Suprapubic skin (tissue), 4 donors: ENCODE measurements around the gene COL4A1.

Experiments used
- EP300 ChIP-seq: sonication (generic); formaldehyde crosslinking; IDR thresholded peaks from one replicate; pipeline ENCODE4 v1.6.1; 2017; ENCODE audit warnings: antibody characterized with exemption
- POLR2A ChIP-seq, 2 donors: fragments of 450-650 bp; IDR thresholded peaks; one replicate each; pipeline ENCODE4 v1.6.1; 2017; ENCODE audit warnings: antibody characterized with exemption in 2 of 2, mild to moderate bottlenecking in 2 of 2, moderate library complexity in 2 of 2
- POLR2AphosphoS5 ChIP-seq, 3 donors: sonication (generic); formaldehyde crosslinking; IDR thresholded peaks; one replicate each; pipeline ENCODE4 v1.6.1; 2017; ENCODE audit warnings: antibody characterized with exemption in 3 of 3
- TF ChIP-seq, protein P1 (sequence below), 2 donors: fragments of 200-600 bp in 1 of 2; fragments of 450-650 bp in 1 of 2; sonication (generic) in 1 of 2; IDR thresholded peaks; one replicate each; pipeline ENCODE4 v1.5.1; 2016 to 2019; ENCODE audit warnings: antibody characterized with exemption in 2 of 2, mild to moderate bottlenecking in 1 of 2, moderate library complexity in 1 of 2

DNA sequence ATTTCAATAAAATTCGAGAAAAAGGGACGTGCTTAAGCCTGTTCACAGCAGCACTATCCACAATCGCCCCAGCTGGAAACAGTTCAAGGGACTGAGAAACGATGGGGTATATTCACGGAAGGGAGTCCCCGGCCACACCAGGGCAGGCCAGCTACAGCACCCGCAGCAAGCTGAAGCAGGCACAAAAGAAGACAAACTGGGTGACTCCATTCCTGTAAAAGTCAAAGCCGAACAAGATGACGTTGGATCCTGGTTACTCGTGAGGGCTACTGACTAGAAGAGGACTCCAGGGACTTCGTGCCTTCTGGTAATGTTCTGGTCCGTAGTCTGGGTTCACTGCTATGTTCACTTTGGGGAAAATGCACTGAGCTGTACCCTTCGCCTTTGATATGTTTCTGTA is 57.6 kb downstream of the COL4A1 start:
- TF ChIP-seq, protein P1, sequence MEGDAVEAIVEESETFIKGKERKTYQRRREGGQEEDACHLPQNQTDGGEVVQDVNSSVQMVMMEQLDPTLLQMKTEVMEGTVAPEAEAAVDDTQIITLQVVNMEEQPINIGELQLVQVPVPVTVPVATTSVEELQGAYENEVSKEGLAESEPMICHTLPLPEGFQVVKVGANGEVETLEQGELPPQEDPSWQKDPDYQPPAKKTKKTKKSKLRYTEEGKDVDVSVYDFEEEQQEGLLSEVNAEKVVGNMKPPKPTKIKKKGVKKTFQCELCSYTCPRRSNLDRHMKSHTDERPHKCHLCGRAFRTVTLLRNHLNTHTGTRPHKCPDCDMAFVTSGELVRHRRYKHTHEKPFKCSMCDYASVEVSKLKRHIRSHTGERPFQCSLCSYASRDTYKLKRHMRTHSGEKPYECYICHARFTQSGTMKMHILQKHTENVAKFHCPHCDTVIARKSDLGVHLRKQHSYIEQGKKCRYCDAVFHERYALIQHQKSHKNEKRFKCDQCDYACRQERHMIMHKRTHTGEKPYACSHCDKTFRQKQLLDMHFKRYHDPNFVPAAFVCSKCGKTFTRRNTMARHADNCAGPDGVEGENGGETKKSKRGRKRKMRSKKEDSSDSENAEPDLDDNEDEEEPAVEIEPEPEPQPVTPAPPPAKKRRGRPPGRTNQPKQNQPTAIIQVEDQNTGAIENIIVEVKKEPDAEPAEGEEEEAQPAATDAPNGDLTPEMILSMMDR (IDR thresholded peaks at IDR 0.05) = no peak
- TF ChIP-seq POLR2AphosphoS5 (IDR thresholded peaks at IDR 0.05) (no peak), POLR2A (IDR thresholded peaks at IDR 0.05) (no peak), EP300 (no peak)
